Right lung (tissue), 5 donors: Measurements from ENCODE around the gene VWA7. TPM values are rescaled to one million over a fixed set of nuclear protein-coding genes. Genes with fewer than 3 reads are reported as not detected.

Experiments used
- polyA plus RNA-seq, 5 donors: library from polyadenylated mRNA; unstranded; fragments of 120-200 nt; gene quantifications; one replicate each; pipeline versions ENCODE4 v1.2.1 to v1.2.3, GENCODE V29; 2013; ENCODE audit warnings: inconsistent platforms in 1 of 5, low replicate concordance in 1 of 5; ENCODE audit not compliant: insufficient read length in 5 of 5, insufficient read depth in 1 of 5

Gene VWA7
- polyA plus RNA-seq, 5 donors, result 1.6 to 3.7 (median 2.0) TPM

Other genes starting within 250 kb of the VWA7 start
- gene MCCD1, start 248.4 kb downstream of the VWA7 start, polyA plus RNA-seq, result under 1 TPM in 1 of 5 donors, not detected in 4; 0.16 TPM
- 100 to 1,000 TPM; 573 to 737 (median 621) TPM for gene DDX39B, start 235.3 kb downstream of the VWA7 start, polyA plus RNA-seq
- 1 to 10 TPM; 2.6 to 6.4 (median 4.1) TPM for gene ATP6V1G2, start 230.7 kb downstream of the VWA7 start, polyA plus RNA-seq
- 10 to 100 TPM; 16.7 to 26.2 (median 20.0) TPM for gene NFKBIL1, start 229.7 kb downstream of the VWA7 start, polyA plus RNA-seq
- gene LTA, start 205.0 kb downstream of the VWA7 start, polyA plus RNA-seq, result under 1 TPM; 0.16 to 0.52 (median 0.35) TPM
- under 1 TPM in 4 of 5 donors, not detected in 1; 0.21 to 0.48 (median 0.23) TPM for gene TNF, start 201.8 kb downstream of the VWA7 start, polyA plus RNA-seq
- 1 to 10 TPM; 2.4 to 4.7 (median 2.5) TPM for gene LTB, start 194.9 kb downstream of the VWA7 start, polyA plus RNA-seq
- gene LST1, start 191.1 kb downstream of the VWA7 start, polyA plus RNA-seq, result 1 to 10 TPM; 5.4 to 9.2 (median 6.6) TPM
- under 1 TPM in 4 of 5 donors, not detected in 1; 0.21 to 0.73 (median 0.39) TPM for gene NCR3, start 184.3 kb downstream of the VWA7 start, polyA plus RNA-seq
- gene AIF1, start 162.1 kb downstream of the VWA7 start, polyA plus RNA-seq, result 10 to 100 TPM; 18.6 to 25.9 (median 21.7) TPM
- 100 to 1,000 TPM; 128 to 193 (median 141) TPM for gene PRRC2A, start 156.6 kb downstream of the VWA7 start, polyA plus RNA-seq
- gene BAG6, start 124.7 kb downstream of the VWA7 start, polyA plus RNA-seq, result 100 to 1,000 TPM; 171 to 262 (median 214) TPM
- 10 to 100 TPM in 1 of 5 donors, 1 to 10 TPM in 4; 4.5 to 12.0 (median 6.3) TPM for gene APOM, start 121.4 kb downstream of the VWA7 start, polyA plus RNA-seq
- gene C6orf47, start 116.5 kb downstream of the VWA7 start, polyA plus RNA-seq, result 10 to 100 TPM; 15.3 to 19.6 (median 16.6) TPM
- 10 to 100 TPM; 17.9 to 23.6 (median 21.5) TPM for gene GPANK1, start 112.3 kb downstream of the VWA7 start, polyA plus RNA-seq
- gene CSNK2B, start 111.2 kb downstream of the VWA7 start, polyA plus RNA-seq, result 100 to 1,000 TPM; 172 to 193 (median 189) TPM
- 10 to 100 TPM; 24.1 to 40.6 (median 31.2) TPM for gene LY6G5B, start 107.4 kb downstream of the VWA7 start, polyA plus RNA-seq
- gene LY6G5C, start 96.3 kb downstream of the VWA7 start, polyA plus RNA-seq, result 1 to 10 TPM; 2.7 to 5.0 (median 4.4) TPM
- gene ABHD16A, start 74.0 kb downstream of the VWA7 start, polyA plus RNA-seq, result 10 to 100 TPM; 48.7 to 64.2 (median 59.9) TPM
- gene LY6G6F, start 70.5 kb downstream of the VWA7 start, polyA plus RNA-seq, result 1 to 10 TPM in 3 of 5 donors, under 1 TPM in 1, not detected in 1; 0.88 to 1.5 (median 1.2) TPM
- under 1 TPM in 3 of 5 donors, not detected in 2; 0.48 to 0.88 (median 0.80) TPM for gene LY6G6D, start 62.0 kb downstream of the VWA7 start, polyA plus RNA-seq
- under 1 TPM; 0.39 to 0.93 (median 0.65) TPM for gene LY6G6C, start 55.6 kb downstream of the VWA7 start, polyA plus RNA-seq
- 1 to 10 TPM; 2.4 to 3.8 (median 3.0) TPM for gene MPIG6B, start 54.0 kb downstream of the VWA7 start, polyA plus RNA-seq
- gene DDAH2, start 48.0 kb downstream of the VWA7 start, polyA plus RNA-seq, result 100 to 1,000 TPM; 137 to 213 (median 159) TPM
- gene CLIC1, start 40.8 kb downstream of the VWA7 start, polyA plus RNA-seq, result 100 to 1,000 TPM; 265 to 287 (median 272) TPM
- gene MSH5, start 37.3 kb downstream of the VWA7 start, polyA plus RNA-seq, result 10 to 100 TPM; 27.3 to 45.6 (median 29.6) TPM
- 10 to 100 TPM in 1 of 5 donors, 1 to 10 TPM in 4; 6.6 to 12.2 (median 8.2) TPM for gene SAPCD1, start 14.7 kb downstream of the VWA7 start, polyA plus RNA-seq
- gene VARS1, start 18.4 kb upstream of the VWA7 start, polyA plus RNA-seq, result 10 to 100 TPM; 32.5 to 52.1 (median 38.9) TPM
- gene LSM2, start 29.6 kb upstream of the VWA7 start, polyA plus RNA-seq, result 10 to 100 TPM; 78.9 to 89.9 (median 81.8) TPM
- gene HSPA1L, start 38.0 kb upstream of the VWA7 start, polyA plus RNA-seq, result 1 to 10 TPM; 2.9 to 4.6 (median 3.5) TPM
- gene HSPA1A, start 38.2 kb upstream of the VWA7 start, polyA plus RNA-seq, result 100 to 1,000 TPM in 2 of 5 donors, 10 to 100 TPM in 3; 56.8 to 137 (median 68.3) TPM
- 100 to 1,000 TPM in 2 of 5 donors, 10 to 100 TPM in 3; 63.8 to 137 (median 79.9) TPM for gene HSPA1B, start 50.4 kb upstream of the VWA7 start, polyA plus RNA-seq
- 10 to 100 TPM; 22.3 to 31.1 (median 29.1) TPM for gene NEU1, start 85.5 kb upstream of the VWA7 start, polyA plus RNA-seq
- gene SLC44A4, start 101.7 kb upstream of the VWA7 start, polyA plus RNA-seq, result 10 to 100 TPM; 10.2 to 24.4 (median 19.1) TPM
- gene EHMT2, start 120.4 kb upstream of the VWA7 start, polyA plus RNA-seq, result 10 to 100 TPM; 59.7 to 83.8 (median 74.1) TPM
- gene ZBTB12, start 124.8 kb upstream of the VWA7 start, polyA plus RNA-seq, result 10 to 100 TPM; 17.0 to 24.5 (median 21.3) TPM
- gene C2, start 150.4 kb upstream of the VWA7 start, polyA plus RNA-seq, result 1 to 10 TPM; 3.6 to 7.4 (median 6.0) TPM
- 1 to 10 TPM; 2.1 to 8.6 (median 4.3) TPM for gene CFB, start 168.8 kb upstream of the VWA7 start, polyA plus RNA-seq
- gene NELFE, start 181.6 kb upstream of the VWA7 start, polyA plus RNA-seq, result 10 to 100 TPM; 76.5 to 93.4 (median 81.9) TPM
- 10 to 100 TPM; 32.1 to 43.2 (median 41.7) TPM for gene SKIC2, start 181.8 kb upstream of the VWA7 start, polyA plus RNA-seq
- 10 to 100 TPM; 22.7 to 31.8 (median 27.5) TPM for gene DXO, start 194.8 kb upstream of the VWA7 start, polyA plus RNA-seq
- 10 to 100 TPM in 1 of 5 donors, 1 to 10 TPM in 4; 4.6 to 17.8 (median 7.6) TPM for gene C4A, start 204.7 kb upstream of the VWA7 start, polyA plus RNA-seq
- 10 to 100 TPM in 2 of 5 donors, 1 to 10 TPM in 3; 6.0 to 20.5 (median 8.7) TPM for gene C4B, start 237.5 kb upstream of the VWA7 start, polyA plus RNA-seq